ENCODE results near the gene PGRMC2. TPM values are rescaled to one million over a fixed set of nuclear protein-coding genes. Genes with fewer than 3 reads are reported as not detected.

Gene PGRMC2, protein sequence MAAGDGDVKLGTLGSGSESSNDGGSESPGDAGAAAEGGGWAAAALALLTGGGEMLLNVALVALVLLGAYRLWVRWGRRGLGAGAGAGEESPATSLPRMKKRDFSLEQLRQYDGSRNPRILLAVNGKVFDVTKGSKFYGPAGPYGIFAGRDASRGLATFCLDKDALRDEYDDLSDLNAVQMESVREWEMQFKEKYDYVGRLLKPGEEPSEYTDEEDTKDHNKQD
- 43.4 and 45.8 TPM in 2 replicates for total RNA-seq

DNA sequence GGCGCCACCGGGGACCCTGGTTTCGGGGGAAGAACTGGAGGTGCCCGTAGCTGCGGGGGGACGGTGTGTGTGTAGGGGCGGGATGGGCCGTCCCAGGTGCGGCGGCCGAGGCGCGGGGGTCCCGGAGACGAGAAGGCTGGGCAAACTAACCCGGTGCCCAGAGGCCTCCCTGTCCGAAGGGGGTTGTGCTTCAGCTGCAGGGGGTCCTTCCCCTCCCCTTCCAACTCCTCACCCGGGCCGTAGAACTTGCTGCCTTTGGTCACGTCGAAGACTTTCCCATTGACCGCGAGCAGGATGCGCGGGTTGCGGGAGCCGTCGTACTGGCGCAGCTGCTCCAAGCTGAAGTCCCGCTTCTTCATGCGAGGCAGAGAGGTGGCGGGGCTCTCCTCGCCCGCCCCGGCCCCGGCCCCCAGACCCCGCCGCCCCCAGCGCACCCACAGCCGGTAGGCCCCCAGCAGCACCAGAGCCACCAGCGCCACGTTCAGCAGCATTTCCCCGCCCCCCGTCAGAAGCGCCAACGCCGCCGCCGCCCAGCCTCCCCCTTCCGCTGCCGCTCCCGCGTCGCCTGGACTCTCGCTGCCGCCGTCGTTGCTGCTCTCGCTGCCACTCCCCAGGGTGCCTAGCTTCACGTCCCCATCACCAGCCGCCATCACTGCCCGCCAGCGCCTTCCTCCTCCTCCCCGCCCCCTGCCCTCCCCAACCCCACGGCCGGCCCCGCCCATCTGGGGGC is at the start of gene PGRMC2:
PGRMC2 (minus strand) TSS at position 673 of the 730 bp plus-strand sequence; CDS start at position 650, 23 bp downstream.
- H3K4me3 Mint-ChIP-seq, result peak within 1 kb of the TSS; percentile 96
- H3K27me3 Mint-ChIP-seq (ENCODE audit: insufficient read depth), result no peaks in the 10 kb centered on the region
- H3K9me3 Mint-ChIP-seq, result no peaks in the 10 kb centered on the region
- H3K36me3 Mint-ChIP-seq (ENCODE audit: low read depth), result peaks cover 18% of the 10 kb centered on the region
- peaks cover 31% of the 10 kb centered on the region for H3K4me1 Mint-ChIP-seq (ENCODE audit: low read depth)
- DNase-seq (ENCODE audit: low spot score), result no peak
- H3K27ac Mint-ChIP-seq, result peak within 1 kb of the TSS; percentile 93
- intact Hi-C loops (cut with micrococcal nuclease), result loop anchor here (1.0 to 10.0 kb wide), 5 partner anchors 226 to 505 kb away; partner anchors contain the start of genes HSPA4L, LARP1B and PLK4

GRCh38 chr4:128335541-128335940 is 47.9 kb upstream of the PGRMC2 start:
- H3K27ac Mint-ChIP-seq, result no peak overlapping the region
- no peaks in the 10 kb centered on the region for H3K27me3 Mint-ChIP-seq (ENCODE audit: insufficient read depth)
- no peaks in the 10 kb centered on the region for H3K4me1 Mint-ChIP-seq (ENCODE audit: low read depth)
- no peak overlapping the region for H3K4me3 Mint-ChIP-seq
- no peaks in the 10 kb centered on the region for H3K36me3 Mint-ChIP-seq (ENCODE audit: low read depth)
- DNase-seq (ENCODE audit: low spot score), result no peak
- intact Hi-C loops (cut with micrococcal nuclease), result no loop called here
- H3K9me3 Mint-ChIP-seq, result peaks cover 4% of the 10 kb centered on the region

DNA sequence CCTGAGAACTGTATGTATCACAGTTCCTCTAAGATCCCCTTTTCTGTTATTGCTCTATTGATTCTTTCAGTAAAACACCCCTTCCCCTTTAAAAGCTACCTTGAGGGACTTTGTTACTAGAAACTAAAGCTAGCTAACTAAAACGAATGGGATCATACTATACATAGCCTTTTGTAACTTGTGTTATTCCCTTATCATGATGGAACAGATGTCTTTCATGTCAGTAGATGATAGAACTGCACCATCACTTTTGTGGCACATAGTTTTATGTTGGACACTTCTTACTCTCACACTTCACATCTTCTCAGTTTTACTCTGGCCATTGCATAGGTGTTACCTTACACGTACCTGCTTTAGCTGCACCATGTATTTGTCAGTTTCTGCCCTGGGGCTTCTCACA is 46.6 kb upstream of the PGRMC2 start:
- Mint-ChIP-seq H3K4me1 (ENCODE audit: low read depth) (no peaks in the 10 kb centered on the region), H3K36me3 (ENCODE audit: low read depth) (no peaks in the 10 kb centered on the region), H3K27me3 (ENCODE audit: insufficient read depth) (no peaks in the 10 kb centered on the region), H3K4me3 (no peak overlapping the region), H3K9me3 (peaks cover 4% of the 10 kb centered on the region), H3K27ac (no peak overlapping the region)
- intact Hi-C loops (cut with micrococcal nuclease), result no loop called here
- DNase-seq (ENCODE audit: low spot score), result no peak

GRCh38 chr4:128333309-128334018 is 45.9 kb upstream of the PGRMC2 start:
- Mint-ChIP-seq H3K9me3 (peaks cover 4% of the 10 kb centered on the region), H3K4me3 (no peak overlapping the region), H3K27ac (no peak overlapping the region), H3K4me1 (ENCODE audit: low read depth) (no peaks in the 10 kb centered on the region), H3K36me3 (ENCODE audit: low read depth) (no peaks in the 10 kb centered on the region), H3K27me3 (ENCODE audit: insufficient read depth) (no peaks in the 10 kb centered on the region)
- no peak for DNase-seq (ENCODE audit: low spot score)
- intact Hi-C loops (cut with micrococcal nuclease), result no loop called here

DNA sequence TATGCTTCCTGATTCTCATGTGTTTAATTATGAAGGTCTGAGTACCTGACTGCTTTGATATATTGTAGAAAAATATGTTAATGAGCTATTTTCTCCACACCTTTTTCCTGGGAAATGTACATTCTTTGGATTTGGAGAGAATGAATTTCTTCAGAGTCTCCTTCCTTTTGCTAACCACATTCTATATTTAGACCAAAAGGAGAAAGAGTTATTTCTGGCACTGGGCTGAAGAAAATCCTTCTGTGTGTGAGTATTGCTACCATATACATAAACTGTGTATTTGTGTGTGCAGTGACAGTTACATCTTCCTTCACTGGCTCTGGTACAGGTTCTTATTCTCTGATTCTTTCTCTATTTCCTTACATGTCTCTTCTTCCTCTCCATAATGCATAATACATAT is 44.5 kb upstream of the PGRMC2 start:
- intact Hi-C loops (cut with micrococcal nuclease), result no loop called here

DNA sequence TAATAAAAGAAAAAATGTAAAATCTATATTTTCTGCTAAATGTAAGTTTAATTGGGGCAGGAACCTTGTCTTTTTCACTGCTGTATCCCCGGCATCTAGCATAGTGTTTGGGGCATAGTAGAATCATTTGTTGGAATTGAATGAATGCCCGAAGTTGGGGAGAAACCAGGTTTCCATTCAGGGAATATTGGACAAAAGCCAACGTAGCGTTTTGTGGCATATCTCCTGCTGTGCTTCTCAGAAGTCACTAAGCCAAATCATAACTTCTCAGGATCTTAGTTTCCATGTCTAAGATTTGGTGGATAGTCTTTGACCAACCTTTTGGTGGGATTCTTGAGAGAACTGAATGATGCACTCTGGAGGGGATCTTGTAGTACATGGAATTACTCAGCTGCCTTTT is 42.0 kb upstream of the PGRMC2 start:
- Mint-ChIP-seq H3K27ac (no peak overlapping the region), H3K4me3 (no peak overlapping the region), H3K36me3 (ENCODE audit: low read depth) (no peaks in the 10 kb centered on the region), H3K27me3 (ENCODE audit: insufficient read depth) (no peaks in the 10 kb centered on the region), H3K9me3 (no peaks in the 10 kb centered on the region), H3K4me1 (ENCODE audit: low read depth) (no peaks in the 10 kb centered on the region)
- intact Hi-C loops (cut with micrococcal nuclease), result no loop called here
- no peak for DNase-seq (ENCODE audit: low spot score)

More for the DNA sequence above, 44.5 kb upstream of the PGRMC2 start:
- no peaks in the 10 kb centered on the region for H3K9me3 Mint-ChIP-seq
- H3K27me3 Mint-ChIP-seq (ENCODE audit: insufficient read depth), result no peaks in the 10 kb centered on the region
- H3K4me1 Mint-ChIP-seq (ENCODE audit: low read depth), result no peaks in the 10 kb centered on the region
- no peaks in the 10 kb centered on the region for H3K36me3 Mint-ChIP-seq (ENCODE audit: low read depth)
- no peak overlapping the region for H3K4me3 Mint-ChIP-seq
- no peak for DNase-seq (ENCODE audit: low spot score)
- H3K27ac Mint-ChIP-seq, result no peak overlapping the region

GRCh38 chr4:128328106-128328505 is 40.5 kb upstream of the PGRMC2 start:
- no peaks in the 10 kb centered on the region for H3K27me3 Mint-ChIP-seq (ENCODE audit: insufficient read depth)
- H3K36me3 Mint-ChIP-seq (ENCODE audit: low read depth), result no peaks in the 10 kb centered on the region
- no peak overlapping the region for H3K27ac Mint-ChIP-seq
- intact Hi-C loops (cut with micrococcal nuclease), result no loop called here
- H3K9me3 Mint-ChIP-seq, result no peaks in the 10 kb centered on the region
- H3K4me1 Mint-ChIP-seq (ENCODE audit: low read depth), result no peaks in the 10 kb centered on the region
- no peak overlapping the region for H3K4me3 Mint-ChIP-seq
- DNase-seq (ENCODE audit: low spot score), result no peak

DNA sequence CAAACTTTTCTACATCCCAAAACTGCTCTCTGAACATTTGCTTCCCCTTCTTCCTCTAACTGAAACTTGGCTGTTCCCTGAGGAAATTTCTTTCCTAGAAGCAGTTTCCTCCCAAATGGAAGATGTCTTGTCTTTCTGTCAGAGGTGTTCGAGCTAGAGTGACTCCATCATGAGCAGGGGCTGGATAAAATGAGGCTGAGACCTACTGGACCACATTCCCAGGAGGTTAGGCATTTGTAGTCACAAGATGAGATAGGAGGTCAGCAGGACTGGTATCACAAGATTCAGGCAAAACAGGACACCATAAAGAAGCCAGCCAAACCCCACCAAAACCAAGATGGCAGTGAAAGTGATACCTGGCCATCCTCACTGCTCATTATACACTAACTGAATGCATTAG is 35.8 kb upstream of the PGRMC2 start:
- H3K27me3 Mint-ChIP-seq (ENCODE audit: insufficient read depth), result no peaks in the 10 kb centered on the region
- no peaks in the 10 kb centered on the region for H3K4me1 Mint-ChIP-seq (ENCODE audit: low read depth)
- H3K9me3 Mint-ChIP-seq, result no peaks in the 10 kb centered on the region
- H3K27ac Mint-ChIP-seq, result no peak overlapping the region
- no peak overlapping the region for H3K4me3 Mint-ChIP-seq
- no peaks in the 10 kb centered on the region for H3K36me3 Mint-ChIP-seq (ENCODE audit: low read depth)
- no peak for DNase-seq (ENCODE audit: low spot score)
- intact Hi-C loops (cut with micrococcal nuclease), result no loop called here

GRCh38 chr4:128322986-128323385 is 35.4 kb upstream of the PGRMC2 start:
- Mint-ChIP-seq H3K27ac (no peak overlapping the region), H3K27me3 (ENCODE audit: insufficient read depth) (no peaks in the 10 kb centered on the region), H3K36me3 (ENCODE audit: low read depth) (no peaks in the 10 kb centered on the region), H3K9me3 (no peaks in the 10 kb centered on the region), H3K4me3 (no peak overlapping the region), H3K4me1 (ENCODE audit: low read depth) (no peaks in the 10 kb centered on the region)
- no peak for DNase-seq (ENCODE audit: low spot score)
- intact Hi-C loops (cut with micrococcal nuclease), result no loop called here

GRCh38 chr4:128322311-128322710 is 34.7 kb upstream of the PGRMC2 start:
- Mint-ChIP-seq H3K4me1 (ENCODE audit: low read depth) (no peaks in the 10 kb centered on the region), H3K27ac (no peak overlapping the region), H3K36me3 (ENCODE audit: low read depth) (no peaks in the 10 kb centered on the region), H3K9me3 (no peaks in the 10 kb centered on the region), H3K27me3 (ENCODE audit: insufficient read depth) (no peaks in the 10 kb centered on the region), H3K4me3 (no peak overlapping the region)
- intact Hi-C loops (cut with micrococcal nuclease), result no loop called here
- DNase-seq (ENCODE audit: low spot score), result no peak

- Mint-ChIP-seq H3K4me1 (ENCODE audit: low read depth) (no peaks in the 10 kb centered on the region), H3K4me3 (no peak overlapping the region), H3K9me3 (no peaks in the 10 kb centered on the region), H3K27ac (no peak overlapping the region), H3K27me3 (ENCODE audit: insufficient read depth) (no peaks in the 10 kb centered on the region), H3K36me3 (ENCODE audit: low read depth) (no peaks in the 10 kb centered on the region)
- intact Hi-C loops (cut with micrococcal nuclease), result no loop called here
- no peak for DNase-seq (ENCODE audit: low spot score)
Measured at GRCh38 chr4:128320656-128321055, 33.0 kb upstream of the PGRMC2 start.

DNA sequence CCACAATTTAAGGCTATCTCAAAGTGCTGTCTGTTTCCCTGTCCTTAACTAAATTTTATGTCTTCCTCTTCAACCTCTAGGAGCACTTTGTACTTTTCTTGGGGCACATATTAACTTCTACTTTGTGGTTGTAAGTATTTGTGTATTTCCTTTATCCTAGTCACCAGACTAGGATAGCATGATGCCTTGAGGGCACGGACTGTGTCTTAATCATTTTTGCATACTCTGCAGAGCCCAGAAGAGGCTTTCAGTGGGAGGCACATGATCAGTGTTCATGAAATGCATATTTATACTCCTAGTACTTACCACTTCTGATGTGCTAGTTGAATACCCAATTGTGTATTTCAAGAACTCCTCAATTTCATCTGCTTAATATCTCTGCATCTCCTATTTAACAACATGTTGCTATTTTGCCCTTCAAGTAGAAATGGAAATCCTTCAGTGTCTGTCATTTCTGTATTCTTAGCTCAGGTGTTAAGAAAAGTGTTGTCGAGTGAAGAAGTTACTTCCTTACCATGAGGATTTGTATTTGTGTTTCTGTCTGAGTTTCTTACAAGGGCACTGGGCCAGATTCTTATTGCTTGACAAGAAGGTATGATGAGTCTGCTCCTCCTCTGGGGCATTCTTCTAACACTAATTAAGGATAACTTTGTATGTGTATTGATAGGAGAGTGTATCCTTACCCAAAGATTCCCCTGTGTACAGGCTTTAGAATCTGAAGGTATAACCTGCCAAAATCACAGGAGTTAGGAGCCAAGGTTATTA is 28.3 kb upstream of the PGRMC2 start:
- Mint-ChIP-seq H3K4me3 (no peak overlapping the region), H3K27ac (no peak overlapping the region), H3K36me3 (ENCODE audit: low read depth) (no peaks in the 10 kb centered on the region), H3K27me3 (ENCODE audit: insufficient read depth) (no peaks in the 10 kb centered on the region), H3K4me1 (ENCODE audit: low read depth) (no peaks in the 10 kb centered on the region), H3K9me3 (no peaks in the 10 kb centered on the region)
- intact Hi-C loops (cut with micrococcal nuclease), result no loop called here
- no peak for DNase-seq (ENCODE audit: low spot score)
